Measurements from ENCODE around the gene TRPC4.

DNA sequence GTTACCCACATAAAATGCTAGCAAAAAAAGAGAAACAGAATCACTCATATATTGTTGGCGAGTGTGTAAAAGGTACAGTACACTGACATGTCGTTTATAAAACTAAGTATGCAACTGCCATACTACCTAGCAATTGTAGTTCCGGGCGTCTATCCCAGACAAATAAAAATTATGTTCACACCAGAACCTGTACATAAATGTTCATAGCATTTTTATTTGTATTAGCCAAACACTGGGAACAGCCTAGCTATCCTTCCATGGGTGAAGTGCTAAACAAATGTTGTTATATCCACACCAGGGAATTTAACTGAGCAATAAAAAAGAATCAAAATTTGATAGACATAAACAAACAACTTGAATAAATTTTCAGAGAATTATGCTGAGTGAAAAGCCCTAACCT lies 242.1 kb downstream of the TRPC4 start:
- TF ChIP-seq, protein P1, sequence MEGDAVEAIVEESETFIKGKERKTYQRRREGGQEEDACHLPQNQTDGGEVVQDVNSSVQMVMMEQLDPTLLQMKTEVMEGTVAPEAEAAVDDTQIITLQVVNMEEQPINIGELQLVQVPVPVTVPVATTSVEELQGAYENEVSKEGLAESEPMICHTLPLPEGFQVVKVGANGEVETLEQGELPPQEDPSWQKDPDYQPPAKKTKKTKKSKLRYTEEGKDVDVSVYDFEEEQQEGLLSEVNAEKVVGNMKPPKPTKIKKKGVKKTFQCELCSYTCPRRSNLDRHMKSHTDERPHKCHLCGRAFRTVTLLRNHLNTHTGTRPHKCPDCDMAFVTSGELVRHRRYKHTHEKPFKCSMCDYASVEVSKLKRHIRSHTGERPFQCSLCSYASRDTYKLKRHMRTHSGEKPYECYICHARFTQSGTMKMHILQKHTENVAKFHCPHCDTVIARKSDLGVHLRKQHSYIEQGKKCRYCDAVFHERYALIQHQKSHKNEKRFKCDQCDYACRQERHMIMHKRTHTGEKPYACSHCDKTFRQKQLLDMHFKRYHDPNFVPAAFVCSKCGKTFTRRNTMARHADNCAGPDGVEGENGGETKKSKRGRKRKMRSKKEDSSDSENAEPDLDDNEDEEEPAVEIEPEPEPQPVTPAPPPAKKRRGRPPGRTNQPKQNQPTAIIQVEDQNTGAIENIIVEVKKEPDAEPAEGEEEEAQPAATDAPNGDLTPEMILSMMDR (IDR thresholded peaks at IDR 0.05), result no peak
- TF ChIP-seq EZH2 (IDR thresholded peaks at IDR 0.05; ENCODE audit: borderline replicate concordance, insufficient read depth, low read depth, low read length, poor library complexity, severe bottlenecking), result no peak
